ENCODE measurements around the gene LTA4H.
"Not testable (repeated sequence)": the region's sequence is repeated elsewhere in the genome, so short reads cannot be mapped to it uniquely, and the experiment has no call there.

The LTA4H gene

DNA sequence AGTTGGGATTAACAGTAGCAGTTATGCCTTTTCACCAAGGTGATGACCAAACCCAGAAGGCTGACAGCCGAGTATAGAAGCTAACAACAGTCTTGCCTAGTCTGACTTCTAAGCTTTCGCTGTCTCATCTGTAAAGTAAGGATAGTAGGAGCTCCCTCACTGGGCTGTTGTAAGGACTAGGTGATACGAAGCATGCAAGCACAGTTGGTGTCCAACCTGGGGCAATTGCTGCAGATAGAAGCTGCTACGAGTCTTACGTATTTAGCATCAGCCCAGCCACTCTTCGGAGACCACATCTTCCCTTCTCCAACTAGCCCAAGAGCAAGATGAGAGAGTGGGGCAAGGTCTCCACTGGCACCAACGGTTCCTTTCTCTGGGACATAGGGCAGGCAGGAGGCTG is 45.3 kb downstream of the LTA4H start:
- no peak for DNase-seq (ENCODE audit: low spot score)

DNA sequence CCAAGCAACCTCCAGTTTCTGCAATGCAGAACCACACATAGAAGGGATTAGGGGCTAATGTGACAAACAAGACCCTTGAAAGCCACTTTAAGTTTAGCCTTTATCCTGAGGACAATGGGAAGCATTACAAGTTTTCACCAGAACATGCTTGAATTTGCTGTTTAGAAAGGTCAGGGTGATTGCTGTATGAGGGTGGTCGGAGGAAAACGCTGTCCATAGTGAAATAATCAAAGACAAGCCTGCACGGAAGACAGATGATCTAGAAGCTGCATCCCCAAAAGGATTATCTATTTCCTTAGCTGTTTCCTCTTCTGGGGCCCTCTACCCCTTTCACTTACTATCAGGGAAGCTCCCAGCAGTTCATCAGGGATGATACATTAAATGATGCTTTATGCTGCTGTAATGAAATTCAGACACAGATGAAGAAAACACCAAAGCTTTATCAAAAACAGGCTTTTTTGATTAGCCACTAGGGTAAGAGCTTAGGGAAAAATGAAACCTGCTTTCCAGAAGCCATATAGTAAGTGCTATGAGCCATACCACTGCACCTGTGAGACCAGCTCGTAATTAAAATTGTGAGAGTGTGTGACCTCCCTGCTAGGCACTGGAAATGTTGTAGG is 45.8 kb downstream of the LTA4H start:
- no peak for DNase-seq (ENCODE audit: low spot score)

DNA sequence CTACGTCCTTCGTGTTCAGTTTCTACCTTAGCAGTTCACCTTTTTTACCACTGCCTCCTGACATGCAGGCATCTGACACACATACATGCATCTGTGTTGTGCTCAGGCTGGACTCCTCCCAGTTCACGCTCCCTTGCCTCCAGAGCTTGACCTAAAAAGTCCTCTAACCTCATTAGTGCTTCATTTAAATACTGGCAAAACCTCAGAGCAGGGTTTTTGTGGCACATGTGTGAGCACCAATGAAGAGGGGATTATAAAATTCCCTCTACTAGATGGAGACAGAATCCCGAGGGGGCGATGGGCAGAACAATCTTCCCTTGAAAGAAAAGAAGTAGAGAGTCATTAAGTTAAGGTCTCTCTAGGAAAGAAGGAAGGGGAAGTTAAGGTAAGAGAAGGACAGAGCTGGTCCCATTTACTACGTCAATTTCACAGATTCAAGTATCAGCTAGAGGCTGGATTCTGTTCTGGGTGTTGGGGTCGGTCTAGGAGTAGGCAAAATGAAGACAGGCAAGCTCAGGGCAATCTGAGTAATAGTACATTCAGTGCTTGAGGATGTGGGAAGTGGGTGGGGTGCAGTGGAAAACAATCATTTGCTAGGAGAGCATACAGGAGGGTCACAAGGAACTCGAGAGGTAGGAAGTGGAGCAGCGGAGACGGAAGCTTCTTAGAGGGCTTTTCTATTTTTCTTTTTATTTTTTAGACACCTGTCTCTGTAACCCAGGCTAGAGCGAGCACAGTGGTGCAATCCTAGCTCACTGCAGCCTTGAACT is 46.7 kb downstream of the LTA4H start:
- no peak for DNase-seq (ENCODE audit: low spot score)

DNA sequence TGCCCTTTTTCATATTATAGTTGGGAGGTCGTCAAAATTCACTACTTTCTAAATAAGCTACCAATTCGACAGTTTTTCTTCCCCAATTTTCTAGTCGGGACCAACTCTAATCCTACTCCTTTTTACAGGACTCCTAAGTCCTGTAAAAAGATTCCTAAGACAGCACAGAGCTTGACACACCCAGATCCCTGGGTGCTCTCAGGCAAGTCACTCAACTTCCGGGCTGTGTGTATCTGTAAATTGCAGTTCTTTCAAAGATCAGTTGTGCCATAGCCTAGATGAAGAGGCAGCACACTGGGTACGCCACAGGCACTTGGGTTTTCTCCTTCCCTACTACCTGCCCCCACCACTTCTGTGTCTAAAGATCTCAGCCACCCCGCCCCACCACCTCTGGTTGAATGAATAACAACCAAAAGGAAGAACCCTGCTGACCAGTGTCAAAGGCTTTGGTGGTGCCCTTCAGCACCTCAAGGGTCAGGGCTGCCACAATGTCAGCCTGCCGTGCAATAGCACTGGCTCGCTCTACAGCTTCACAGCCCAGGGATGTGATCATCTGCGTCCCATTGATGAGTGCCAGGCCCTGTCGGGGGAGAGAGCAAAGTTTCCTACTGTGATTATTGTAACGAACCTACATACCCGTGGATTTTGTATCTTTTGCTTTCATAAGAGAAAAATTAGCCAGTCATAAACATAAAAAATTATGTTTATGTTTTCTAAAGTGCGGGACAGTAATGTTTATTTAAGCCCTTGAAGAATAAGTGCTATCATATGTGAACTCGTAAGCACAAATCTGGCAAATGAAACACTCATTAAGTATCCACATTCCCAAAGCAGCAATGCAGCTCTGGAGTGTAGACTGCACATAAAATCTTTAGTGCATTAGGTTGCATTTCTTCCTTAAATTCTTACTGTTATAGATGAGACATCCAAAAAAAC is 48.5 kb downstream of the LTA4H start:
- no peak for DNase-seq (ENCODE audit: low spot score)

DNA sequence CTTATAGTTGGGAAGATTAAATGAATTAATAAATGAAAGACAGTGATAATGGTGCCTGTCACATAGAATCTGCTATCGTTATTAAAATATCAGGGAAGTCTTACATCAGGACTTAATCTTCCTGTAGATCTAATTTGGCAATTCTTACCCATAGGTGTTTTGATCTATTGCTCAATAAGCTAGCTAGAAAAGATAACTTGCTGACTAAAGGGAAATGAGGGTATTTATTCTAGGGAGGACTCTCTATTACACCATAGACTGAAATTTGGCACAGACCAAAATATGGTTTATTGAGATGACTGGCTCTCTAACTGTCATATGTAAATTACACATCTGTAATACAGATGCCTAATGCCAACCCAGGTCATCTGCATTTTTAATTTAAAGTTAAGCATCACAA is 50.7 kb downstream of the LTA4H start:
- DNase-seq (ENCODE audit: low spot score) = no peak

DNA sequence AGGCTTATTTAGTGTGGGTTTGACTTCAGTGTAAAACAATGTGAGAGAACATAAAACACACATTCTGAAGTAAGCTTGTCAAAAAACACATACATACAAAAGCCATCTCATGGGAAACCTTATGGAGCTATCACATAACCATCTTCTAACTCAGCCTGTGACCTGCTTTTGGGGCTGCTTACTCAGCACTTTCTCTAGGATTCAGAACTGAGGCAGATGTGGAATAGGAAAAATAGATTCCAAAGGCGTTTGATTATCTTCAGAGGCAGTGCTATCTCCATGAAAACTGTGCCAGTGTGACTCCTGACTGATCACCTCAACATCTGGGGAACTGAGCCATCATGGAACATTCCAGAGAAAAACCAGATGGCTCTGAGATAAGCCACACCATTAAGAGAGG is 52.8 kb downstream of the LTA4H start:
- DNase-seq (ENCODE audit: low spot score) = no peak

DNA sequence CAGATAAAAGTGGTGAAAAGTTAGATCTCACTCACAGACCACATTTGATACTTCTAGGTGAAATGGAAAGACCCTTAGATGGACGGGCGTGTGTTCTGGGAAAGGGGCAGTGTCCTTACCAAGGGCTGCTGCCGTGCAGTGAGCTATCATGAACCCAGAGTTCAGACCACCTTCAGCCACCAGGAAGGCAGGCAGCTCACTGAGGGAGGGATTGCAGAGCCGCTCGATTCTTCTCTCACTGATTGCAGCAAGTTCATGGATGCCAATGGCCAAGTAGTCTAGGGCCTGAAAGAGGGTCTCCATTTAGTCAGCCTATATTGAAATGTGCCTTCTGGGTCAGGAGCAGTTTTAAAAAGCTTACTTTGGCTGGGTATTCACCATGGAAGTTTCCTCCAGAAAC is 55.0 kb downstream of the LTA4H start:
- no peak for DNase-seq (ENCODE audit: low spot score)

DNA sequence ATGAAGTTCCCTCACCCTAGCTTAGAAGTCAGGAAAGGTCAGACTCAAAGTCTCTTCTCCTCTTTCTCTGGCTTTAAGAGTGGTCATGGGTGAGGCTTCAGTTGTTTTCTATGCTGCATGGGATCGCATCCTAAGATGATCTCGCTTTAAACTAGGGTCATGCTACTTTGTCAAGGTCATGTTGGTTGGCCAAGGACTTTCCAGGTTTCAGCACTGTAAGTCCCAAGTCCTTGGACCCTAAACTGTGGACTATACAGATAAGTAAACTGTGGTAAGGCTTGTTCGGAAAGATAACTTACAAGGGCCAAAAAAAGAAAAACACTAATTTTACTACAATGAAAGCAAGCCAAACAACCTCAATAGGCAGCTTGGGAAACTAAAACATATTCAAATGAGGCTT is 56.6 kb downstream of the LTA4H start:
- DNase-seq (ENCODE audit: low spot score) = no peak

DNA sequence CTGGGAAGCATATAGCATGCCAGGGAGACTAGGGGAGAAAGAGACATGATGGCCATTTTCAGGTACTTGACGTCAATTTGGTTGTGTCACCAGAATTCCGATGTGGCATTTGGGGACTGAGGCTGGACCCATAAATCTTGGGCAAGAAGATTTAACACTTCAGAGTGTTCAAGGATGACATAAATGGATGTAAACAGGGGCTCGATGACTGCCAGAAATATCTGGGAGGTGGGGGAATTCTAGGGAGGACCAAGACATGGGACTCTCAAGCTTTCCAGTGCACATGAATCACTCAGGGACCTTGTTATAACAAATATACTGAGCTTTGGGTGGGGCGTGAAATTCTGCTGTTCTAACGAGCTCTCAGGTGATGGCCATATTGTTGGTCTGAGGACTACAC is 57.0 kb downstream of the LTA4H start:
- no peak for DNase-seq (ENCODE audit: low spot score)

DNA sequence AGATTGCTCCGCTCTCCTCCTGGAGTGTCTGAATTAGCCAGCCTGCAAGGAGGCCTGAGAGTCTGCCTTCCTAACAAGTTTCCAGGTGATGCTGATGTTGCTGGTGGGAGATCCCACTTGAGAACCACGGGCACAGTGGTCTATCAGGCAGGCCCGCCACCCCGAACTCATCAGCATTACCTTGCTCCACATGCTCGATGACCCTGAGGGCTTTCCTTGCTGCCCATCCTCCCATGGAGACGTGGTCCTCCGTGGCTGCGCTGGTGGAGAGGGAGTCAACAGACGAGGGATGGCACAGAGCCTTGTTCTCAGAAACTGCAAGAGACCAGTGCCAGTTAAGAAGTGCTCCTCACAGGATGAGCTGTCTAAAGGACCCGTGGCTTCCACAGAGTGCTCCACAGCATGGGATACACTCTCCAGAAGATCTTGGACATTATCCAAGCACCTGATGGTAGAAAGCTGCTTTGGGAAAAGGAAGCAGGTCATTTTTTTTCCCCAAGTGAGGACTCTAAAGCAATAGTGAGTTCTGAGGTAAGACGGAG is 57.6 kb downstream of the LTA4H start:
- DNase-seq (ENCODE audit: low spot score) = no peak

DNA sequence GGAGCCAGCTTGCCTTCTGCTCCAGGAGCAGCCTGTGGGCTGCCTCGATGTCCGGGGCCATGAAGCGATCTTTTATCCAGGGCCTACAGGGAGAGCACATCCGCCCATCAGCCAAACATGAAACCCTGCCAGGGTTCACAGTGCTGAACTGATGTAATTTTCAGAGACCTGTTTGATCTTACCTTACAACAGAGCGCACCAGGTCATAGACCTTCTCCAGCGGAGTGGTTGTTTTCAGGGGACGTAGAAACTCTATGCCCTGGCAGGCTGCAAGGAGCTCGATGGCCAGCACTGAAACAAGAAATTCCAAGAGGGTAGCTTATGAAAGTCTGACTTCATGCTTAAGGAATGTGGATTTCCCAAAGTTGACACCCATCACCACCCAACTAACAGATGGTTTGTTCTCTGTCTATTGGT is 59.0 kb downstream of the LTA4H start:
- no peak for DNase-seq (ENCODE audit: low spot score)

DNA sequence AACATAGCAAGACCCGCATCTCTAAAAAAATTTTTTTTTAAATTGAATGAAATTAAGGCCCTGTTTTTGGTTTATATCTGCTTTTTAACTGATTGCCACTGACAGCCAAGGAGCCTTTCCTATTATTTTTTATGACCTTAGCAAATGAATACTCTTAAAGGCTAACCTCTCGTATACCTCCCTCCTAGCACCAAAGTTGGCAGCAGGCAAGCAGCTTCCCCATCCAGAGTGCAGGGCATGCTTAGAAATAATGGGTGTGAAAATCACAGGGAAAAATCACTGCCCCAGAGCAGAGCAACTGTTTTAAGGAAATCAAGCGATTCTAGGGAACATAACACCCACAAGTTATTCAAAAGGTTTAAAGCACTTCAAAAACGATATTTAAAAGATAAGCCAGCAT is 59.9 kb downstream of the LTA4H start:
- no peak for DNase-seq (ENCODE audit: low spot score)

DNA sequence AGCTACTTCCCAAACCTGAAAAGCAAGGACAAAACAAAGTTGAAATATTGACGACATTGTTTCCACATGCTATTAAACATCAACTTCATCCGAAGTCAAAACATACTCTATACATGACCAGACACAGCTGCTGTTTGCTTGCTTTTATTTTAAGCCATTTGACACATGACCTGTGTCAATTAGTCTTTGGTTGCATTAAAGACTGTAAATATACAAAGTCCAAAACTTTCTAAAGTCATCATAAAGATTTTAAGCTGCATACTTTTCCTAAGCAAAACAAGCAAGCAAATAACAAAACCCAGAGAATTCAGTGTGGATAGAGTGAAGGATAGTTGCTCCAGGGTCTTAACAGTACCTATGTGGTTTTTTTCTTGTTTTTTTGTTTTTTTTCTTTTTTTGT is 61.0 kb downstream of the LTA4H start:
- no peak for DNase-seq (ENCODE audit: low spot score)

DNA sequence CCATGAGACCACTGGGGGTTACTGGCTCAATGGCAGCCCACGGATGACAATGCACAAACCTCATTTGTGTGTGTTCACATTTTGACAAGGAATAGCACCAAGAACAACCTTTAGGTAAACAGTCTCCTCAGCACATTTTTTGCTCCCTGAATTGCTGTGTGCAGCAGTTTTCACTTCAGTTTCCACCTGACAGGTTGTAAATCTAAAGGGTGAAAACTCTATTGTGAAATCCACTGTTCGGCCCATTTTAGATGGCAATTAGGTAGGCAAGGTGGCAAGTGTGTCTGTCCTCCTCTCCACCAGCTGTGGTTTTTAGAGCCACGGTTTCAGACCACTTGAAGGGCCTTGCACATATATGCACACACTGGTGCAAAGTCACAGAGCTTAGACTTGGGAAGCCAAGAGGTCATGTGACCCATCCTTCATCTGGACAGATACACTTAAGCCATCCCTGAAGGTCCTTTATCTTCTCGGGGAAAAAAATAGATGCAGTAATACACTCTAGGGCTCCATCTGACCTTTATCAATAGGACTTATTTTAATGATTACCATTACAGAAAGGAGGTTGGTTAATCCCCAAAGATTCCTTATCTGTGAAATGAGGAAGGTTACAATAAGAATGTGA is 62.4 kb downstream of the LTA4H start:
- DNase-seq (ENCODE audit: low spot score) = no peak

DNA sequence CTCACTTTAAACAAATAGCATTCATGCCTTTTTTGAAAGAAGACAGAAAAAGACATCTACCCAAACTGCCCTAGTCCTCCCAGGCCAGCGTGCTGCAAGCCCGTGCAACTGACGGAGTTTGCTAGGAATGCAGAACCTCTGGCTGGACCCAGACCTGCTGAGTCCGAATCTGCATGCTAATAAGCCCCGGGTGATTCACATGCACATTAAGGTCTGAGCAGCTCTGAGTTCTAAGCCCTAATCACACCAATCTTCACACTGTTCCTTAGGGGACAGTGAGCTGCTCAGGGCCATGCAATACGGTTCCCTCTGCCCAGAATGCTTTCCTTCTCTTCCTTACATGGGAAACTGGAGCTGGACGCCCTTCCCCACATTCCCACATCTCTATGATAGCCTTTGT is 64.5 kb downstream of the LTA4H start:
- no peak for DNase-seq (ENCODE audit: low spot score)

DNA sequence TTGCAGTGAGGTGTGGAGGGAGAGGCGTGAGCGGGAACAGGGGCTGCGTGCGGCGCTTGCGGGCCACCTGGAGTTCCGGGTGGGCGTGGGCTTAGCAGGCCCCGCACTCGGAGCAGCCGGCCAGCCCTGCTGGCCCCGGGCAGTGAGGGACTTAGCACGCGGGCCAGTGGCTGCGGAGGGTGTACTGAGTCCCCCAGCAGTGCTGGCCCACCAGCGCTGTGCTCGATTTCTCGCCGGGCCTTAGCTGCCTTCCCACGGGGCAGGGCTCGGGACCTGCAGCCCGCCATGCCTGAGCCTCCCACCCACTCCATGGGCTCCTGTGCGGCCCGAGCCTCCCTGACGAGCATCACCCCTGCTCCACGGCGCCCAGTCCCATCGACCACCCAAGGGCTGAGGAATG is 66.3 kb downstream of the LTA4H start:
- not testable (repeated sequence) for DNase-seq (ENCODE audit: low spot score)

DNA sequence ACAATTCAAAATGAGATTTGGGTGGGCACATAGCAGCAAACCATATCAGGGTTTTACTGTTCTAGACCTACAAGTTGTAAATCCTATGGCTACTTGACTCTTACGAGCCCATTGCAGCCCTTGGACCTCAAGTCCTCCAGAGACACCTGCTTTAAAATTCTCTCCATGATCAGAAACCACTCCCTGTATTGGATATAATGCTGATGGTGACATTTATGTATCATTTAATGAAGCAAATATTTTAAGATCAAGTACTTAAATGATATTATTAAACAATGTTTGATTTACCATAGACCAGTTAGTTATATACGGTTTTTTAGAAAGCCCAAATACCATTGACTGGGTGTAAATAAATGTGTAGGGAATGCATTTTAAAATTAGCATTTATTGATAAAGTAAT is 68.1 kb downstream of the LTA4H start:
- DNase-seq (ENCODE audit: low spot score) = no peak

DNA sequence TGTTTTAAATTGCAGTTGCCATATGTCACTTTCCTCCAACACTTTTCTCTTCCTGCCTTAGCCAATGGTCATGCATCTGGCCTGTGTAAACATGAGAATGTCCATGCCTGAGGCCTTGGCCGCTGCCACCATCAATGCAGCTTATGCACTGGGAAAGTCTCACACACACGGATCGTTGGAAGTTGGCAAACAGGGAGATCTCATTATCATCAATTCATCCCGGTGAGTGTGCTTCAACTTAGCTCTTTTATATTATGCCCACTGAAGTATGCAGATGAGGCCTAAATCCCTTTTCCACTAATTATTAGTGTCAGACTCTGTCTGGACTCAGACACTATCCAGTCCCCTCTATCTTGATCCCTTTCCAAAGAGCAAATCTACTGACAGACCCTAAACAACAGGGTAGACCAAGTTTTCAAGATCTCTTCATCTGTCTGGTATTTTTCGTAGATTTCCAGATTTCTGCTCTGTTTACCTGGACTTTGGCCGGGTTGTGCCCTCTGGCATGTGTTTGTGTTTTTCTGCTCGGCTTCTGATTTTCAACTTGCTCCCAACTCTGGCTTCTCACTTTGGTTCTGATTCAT is 69.0 kb downstream of the LTA4H start:
- DNase-seq (ENCODE audit: low spot score) = no peak

DNA sequence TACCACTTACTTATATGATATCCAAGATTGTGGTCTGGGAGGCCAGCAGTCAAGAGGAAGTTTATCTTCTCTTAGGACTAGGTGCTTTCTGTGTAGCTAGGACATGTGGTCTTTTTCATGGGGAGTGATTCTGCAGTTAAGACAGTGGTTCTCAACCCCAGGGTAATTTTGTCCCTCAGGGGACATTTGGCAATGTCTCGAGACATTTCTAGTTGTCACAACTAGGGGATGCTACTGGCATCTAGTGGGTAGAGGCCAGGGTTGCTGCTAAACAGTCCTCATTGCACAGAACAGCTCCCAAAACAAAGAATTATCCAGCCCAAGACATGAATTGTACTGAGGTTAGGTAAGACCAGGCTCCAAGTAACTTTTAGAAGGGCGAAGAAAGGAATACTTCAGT is 72.3 kb downstream of the LTA4H start:
- DNase-seq (ENCODE audit: low spot score) = no peak

DNA sequence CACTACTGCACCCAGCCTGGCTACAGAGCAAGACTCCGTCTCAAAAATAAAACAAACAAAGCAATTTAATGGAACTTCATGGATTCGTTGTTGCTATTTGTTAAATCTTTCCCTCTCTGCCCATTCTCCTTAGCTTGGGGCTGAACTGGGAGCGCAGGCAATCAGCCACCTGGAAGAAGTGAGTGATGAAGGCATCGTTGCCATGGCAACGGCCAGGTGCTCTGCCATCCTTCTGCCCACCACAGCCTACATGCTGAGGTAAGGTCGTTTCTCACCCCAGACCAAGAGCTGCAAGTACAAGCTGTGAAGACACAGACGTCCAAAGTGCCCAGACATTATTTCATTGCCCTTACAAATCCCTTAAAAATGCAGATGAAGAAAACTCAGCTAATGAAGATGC is 73.2 kb downstream of the LTA4H start:
- DNase-seq (ENCODE audit: low spot score) = no peak

DNA sequence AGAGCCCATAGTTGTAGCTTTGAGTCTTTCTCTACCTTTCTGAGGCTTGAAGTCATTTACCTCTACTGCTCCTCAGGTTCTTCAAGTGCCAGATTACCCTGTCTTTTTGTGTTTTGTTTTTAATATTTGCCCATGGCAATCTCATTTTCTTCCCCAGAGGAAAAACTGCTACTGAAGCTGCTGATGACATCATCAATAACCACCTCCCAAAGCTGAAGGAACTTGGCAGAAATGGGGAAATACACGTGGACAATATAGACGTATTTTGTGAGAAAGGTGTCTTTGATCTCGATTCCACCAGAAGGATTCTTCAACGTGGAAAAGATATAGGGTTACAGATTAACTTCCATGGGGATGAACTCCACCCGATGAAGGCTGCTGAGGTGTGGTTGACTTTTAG is 75.1 kb downstream of the LTA4H start:
- no peak for DNase-seq (ENCODE audit: low spot score)

DNA sequence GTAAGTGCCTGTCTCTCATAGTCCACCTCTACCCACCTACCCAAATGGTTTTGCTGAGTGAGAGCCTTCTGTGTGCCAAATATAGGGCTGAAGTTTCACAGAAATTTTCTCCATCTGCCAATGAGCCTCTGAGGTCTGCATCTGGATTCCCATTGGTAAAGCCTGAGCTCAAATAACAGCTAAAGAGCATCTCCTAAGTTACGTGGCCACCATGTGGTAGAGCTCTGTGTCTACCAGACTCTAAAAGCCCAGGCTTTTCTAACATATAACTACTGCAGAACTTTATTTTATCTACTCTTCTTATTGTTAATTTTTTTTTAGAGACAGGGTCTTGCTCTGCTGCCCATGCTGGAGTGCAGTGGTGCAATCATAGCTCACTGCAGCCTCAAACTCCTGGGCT is 76.3 kb downstream of the LTA4H start:
- DNase-seq (ENCODE audit: low spot score) = no peak
